ENCODE data around the gene AFAP1. TPM values are rescaled to one million over a fixed set of nuclear protein-coding genes. Genes with fewer than 3 reads are reported as not detected.

AFAP1 gene
- total RNA-seq, 4 donors from 2014 or later: 4.4 to 16.6 (median 10.7) TPM

GRCh38 chr4:7803992-7804755 is 135.5 kb downstream of the AFAP1 start:
- H3K4me3 ChIP-seq: no peak overlapping the region
- H3K4me1 ChIP-seq: peaks cover 0 to 53% (median 28%) of the 10 kb centered on the region in 3 donors
- H3K27ac ChIP-seq: peak overlapping the region in 3 of 4 donors; percentile 16 to 88 (median 84)
- WGBS, 2 donors: 39 to 49% methylated on average over 15 to 16 of the region's 16 CpGs
- H3K27me3 ChIP-seq: no peaks in the 10 kb centered on the region
- peaks cover 0 to 9% (median 0%) of the 10 kb centered on the region in 3 donors for H3K9me3 ChIP-seq
- DNase-seq: no peak
- intact Hi-C loops (cut with DNase I): loop anchor here (2.0 to 10.0 kb wide), 2 partner anchors 121 to 183 kb away; no protein-coding TSS in a partner anchor
- H3K36me3 ChIP-seq: peaks cover 0 to 46% (median 0%) of the 10 kb centered on the region in 3 donors
- TF ChIP-seq, protein P1, sequence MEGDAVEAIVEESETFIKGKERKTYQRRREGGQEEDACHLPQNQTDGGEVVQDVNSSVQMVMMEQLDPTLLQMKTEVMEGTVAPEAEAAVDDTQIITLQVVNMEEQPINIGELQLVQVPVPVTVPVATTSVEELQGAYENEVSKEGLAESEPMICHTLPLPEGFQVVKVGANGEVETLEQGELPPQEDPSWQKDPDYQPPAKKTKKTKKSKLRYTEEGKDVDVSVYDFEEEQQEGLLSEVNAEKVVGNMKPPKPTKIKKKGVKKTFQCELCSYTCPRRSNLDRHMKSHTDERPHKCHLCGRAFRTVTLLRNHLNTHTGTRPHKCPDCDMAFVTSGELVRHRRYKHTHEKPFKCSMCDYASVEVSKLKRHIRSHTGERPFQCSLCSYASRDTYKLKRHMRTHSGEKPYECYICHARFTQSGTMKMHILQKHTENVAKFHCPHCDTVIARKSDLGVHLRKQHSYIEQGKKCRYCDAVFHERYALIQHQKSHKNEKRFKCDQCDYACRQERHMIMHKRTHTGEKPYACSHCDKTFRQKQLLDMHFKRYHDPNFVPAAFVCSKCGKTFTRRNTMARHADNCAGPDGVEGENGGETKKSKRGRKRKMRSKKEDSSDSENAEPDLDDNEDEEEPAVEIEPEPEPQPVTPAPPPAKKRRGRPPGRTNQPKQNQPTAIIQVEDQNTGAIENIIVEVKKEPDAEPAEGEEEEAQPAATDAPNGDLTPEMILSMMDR (IDR thresholded peaks at IDR 0.05): peak; percentile 85 to 98 (median 95)
- TF ChIP-seq POLR2A (IDR thresholded peaks at IDR 0.05): no peak

GRCh38 chr4:7803371-7803770 is 136.3 kb downstream of the AFAP1 start:
- H3K36me3 ChIP-seq: peaks cover 0 to 46% (median 0%) of the 10 kb centered on the region in 3 donors
- H3K4me1 ChIP-seq: peaks cover 0 to 46% (median 28%) of the 10 kb centered on the region in 3 donors
- no peaks in the 10 kb centered on the region for H3K27me3 ChIP-seq
- intact Hi-C loops (cut with DNase I): loop anchor here (10.0 kb wide), 1 partner anchor 121 kb away; no protein-coding TSS in a partner anchor
- WGBS, 2 donors: 80% methylated on average over 1 of the region's 7 CpGs; no CpG with 5 or more reads in 1 of the 2 donors
- H3K9me3 ChIP-seq: peaks cover 0 to 4% (median 0%) of the 10 kb centered on the region in 3 donors
- no peak for DNase-seq
- TF ChIP-seq, protein P1 (IDR thresholded peaks at IDR 0.05): no peak
- no peak for TF ChIP-seq POLR2A (IDR thresholded peaks at IDR 0.05)
- no peak overlapping the region for H3K4me3 ChIP-seq
- no peak overlapping the region for H3K27ac ChIP-seq

GRCh38 chr4:7802093-7802726 is 137.5 kb downstream of the AFAP1 start:
- Histone ChIP-seq H3K4me3 (no peak overlapping the region), H3K36me3 (peaks cover 0 to 46% (median 0%) of the 10 kb centered on the region in 3 donors), H3K4me1 (peaks cover 0 to 37% (median 20%) of the 10 kb centered on the region in 3 donors), H3K9me3 (no peaks in the 10 kb centered on the region), H3K27ac (no peak overlapping the region), H3K27me3 (no peaks in the 10 kb centered on the region)
- DNase-seq: no peak
- TF ChIP-seq, protein P1 (IDR thresholded peaks at IDR 0.05): peak; percentile 61 to 92 (median 86)
- TF ChIP-seq POLR2A (IDR thresholded peaks at IDR 0.05): no peak
- WGBS, 2 donors: 32 to 33% methylated on average over 6 of the region's 6 CpGs
- intact Hi-C loops (cut with DNase I): loop anchor here (10.0 kb wide), 1 partner anchor 123 kb away; no protein-coding TSS in a partner anchor

GRCh38 chr4:7801641-7802040 is 138.0 kb downstream of the AFAP1 start:
- DNase-seq: no peak
- Histone ChIP-seq H3K9me3 (no peaks in the 10 kb centered on the region), H3K27ac (no peak overlapping the region), H3K4me1 (peaks cover 0 to 31% (median 14%) of the 10 kb centered on the region in 3 donors), H3K36me3 (peaks cover 0 to 46% (median 0%) of the 10 kb centered on the region in 3 donors), H3K27me3 (no peaks in the 10 kb centered on the region), H3K4me3 (no peak overlapping the region)
- WGBS, 2 donors: 33% methylated on average over 1 of the region's 1 CpG
- TF ChIP-seq, protein P1 (IDR thresholded peaks at IDR 0.05): no peak
- TF ChIP-seq POLR2A (IDR thresholded peaks at IDR 0.05): no peak
- intact Hi-C loops (cut with DNase I): loop anchor here (10.0 kb wide), 1 partner anchor 123 kb away; no protein-coding TSS in a partner anchor

Measured in esophagus squamous epithelium (tissue), 5 donors.